A549 treated with CORT108297 at 1 μM for 4 hours (cell line): ENCODE measurements around the gene KLF7. TPM values are rescaled to one million over a fixed set of nuclear protein-coding genes. Genes with fewer than 3 reads are reported as not detected.

ENCODE experiments used
- total RNA-seq: library from RNA; stranded (reverse); fragments of 200-300 nt; extraction: Qiagen RNA extraction; gene quantifications from 5 replicates; pipeline ENCODE4 v1.2.3, GENCODE V29; 2022

KLF7 gene
- total RNA-seq = 15.5 to 27.5 TPM (median 23.3 TPM) in 5 replicates

DNA sequence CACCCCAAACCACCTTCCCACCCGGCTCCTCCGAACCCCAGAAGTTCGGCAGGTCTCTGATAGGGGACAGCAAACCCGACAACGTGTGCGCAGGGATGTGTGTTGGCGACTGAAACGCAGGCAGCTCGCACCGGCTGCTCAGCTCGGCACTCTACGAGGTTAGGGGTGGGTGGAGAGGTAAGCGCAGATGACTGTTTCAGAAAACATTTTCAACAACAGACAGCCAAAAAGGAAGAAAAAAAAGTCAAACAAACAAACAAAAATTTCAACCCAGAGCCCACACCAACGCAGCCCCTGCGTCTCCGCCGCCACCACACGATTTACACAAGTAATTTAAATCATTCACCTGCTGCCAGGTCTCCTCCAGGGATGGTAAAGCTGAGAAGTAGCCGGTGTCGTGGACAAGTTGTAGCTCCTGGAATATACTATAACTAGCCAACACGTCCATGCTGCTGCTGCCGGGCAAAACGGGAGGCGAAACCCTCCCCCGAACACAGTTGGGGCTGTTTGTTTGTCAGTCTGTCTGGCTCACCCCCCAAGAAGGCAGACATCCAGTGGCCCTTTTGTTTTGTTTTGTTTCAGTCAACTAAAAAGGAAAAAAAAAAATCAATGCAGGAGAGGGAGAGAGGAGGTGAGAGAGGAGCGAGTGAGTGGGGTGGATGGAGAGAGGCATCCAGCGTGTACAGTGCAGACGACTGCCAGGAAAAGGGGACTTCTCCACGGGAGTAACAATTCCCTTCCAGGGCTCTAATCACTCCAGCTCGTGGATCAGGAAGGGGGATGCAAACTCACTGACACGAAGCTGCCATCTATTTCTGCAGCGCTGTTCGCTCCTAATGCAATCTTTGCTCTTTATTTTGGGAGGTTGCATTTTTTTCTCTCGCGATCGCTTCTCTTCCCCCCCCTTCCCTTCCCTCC is at the start of gene KLF7:
Gene KLF7 (minus strand): TSS at position 828 of the 918 bp plus-strand sequence. CDS start 380 bp downstream, at position 448.

Other genes starting within 250 kb of the KLF7 start
- gene CPO, start 226.4 kb downstream of the KLF7 start, total RNA-seq = 0.09 to 0.15 TPM (median 0.12 TPM) in 3 of 5 replicates, not detected in the others